ENCODE results near the gene PPP6R3.

DNA sequence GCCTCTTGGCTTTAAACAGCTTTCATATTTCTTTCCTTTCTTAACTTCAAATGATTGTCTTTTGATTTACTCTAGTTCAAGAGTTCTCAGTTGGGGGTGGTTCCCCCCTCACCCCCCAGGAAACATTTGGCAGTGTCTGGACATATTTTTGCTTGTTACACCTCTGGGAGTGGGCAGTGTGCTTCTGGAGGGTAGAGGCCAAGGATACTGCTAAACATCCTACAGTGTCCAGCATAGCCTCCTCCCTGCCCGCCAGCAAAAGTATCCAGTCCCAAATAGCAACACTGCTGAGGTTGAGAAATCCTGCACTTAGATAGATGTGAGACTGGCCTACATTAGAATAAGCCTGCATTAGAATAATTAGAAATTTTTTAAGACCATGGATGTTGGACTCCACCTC is 3.2 kb downstream of the PPP6R3 start:
- TF ChIP-seq, protein P1, sequence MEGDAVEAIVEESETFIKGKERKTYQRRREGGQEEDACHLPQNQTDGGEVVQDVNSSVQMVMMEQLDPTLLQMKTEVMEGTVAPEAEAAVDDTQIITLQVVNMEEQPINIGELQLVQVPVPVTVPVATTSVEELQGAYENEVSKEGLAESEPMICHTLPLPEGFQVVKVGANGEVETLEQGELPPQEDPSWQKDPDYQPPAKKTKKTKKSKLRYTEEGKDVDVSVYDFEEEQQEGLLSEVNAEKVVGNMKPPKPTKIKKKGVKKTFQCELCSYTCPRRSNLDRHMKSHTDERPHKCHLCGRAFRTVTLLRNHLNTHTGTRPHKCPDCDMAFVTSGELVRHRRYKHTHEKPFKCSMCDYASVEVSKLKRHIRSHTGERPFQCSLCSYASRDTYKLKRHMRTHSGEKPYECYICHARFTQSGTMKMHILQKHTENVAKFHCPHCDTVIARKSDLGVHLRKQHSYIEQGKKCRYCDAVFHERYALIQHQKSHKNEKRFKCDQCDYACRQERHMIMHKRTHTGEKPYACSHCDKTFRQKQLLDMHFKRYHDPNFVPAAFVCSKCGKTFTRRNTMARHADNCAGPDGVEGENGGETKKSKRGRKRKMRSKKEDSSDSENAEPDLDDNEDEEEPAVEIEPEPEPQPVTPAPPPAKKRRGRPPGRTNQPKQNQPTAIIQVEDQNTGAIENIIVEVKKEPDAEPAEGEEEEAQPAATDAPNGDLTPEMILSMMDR (IDR thresholded peaks at IDR 0.05), result no peak
- no peak for TF ChIP-seq POLR2A (IDR thresholded peaks at IDR 0.05)
